Mucosa of rectum (tissue), 2 donors: ENCODE results near the gene RUNX2.

ENCODE experiments used
- H3K27ac ChIP-seq, 2 donors: one replicate each; pipeline ENCODE4 v1.7.0; 2013; ENCODE audit warnings: inconsistent platforms in 2 of 2, low read depth in 2 of 2, low read length in 2 of 2
- H3K27me3 ChIP-seq, 2 donors: one replicate each; pipeline ENCODE4 v1.7.0; 2013; ENCODE audit warnings: low read length in 2 of 2; ENCODE audit not compliant: control insufficient read depth in 2 of 2, insufficient read depth in 2 of 2
- H3K36me3 ChIP-seq, 2 donors: one replicate each; pipeline ENCODE4 v1.7.0; 2013; ENCODE audit warnings: low read length in 2 of 2; ENCODE audit not compliant: control insufficient read depth in 2 of 2, insufficient read depth in 2 of 2
- H3K4me1 ChIP-seq, 2 donors: one replicate each; pipeline ENCODE4 v1.7.0; 2013; ENCODE audit warnings: low read length in 2 of 2, mild to moderate bottlenecking in 1 of 2; ENCODE audit not compliant: control insufficient read depth in 2 of 2, insufficient read depth in 2 of 2
- H3K4me3 ChIP-seq, 2 donors: one replicate each; pipeline ENCODE4 v1.7.0; 2013; ENCODE audit warnings: low read length in 2 of 2
- H3K9ac ChIP-seq, 2 donors: one replicate each; pipeline ENCODE4 v1.7.0; 2013; ENCODE audit warnings: low read length in 2 of 2, low read depth in 1 of 2, mild to moderate bottlenecking in 1 of 2
- H3K9me3 ChIP-seq, 2 donors: one replicate each; pipeline ENCODE4 v1.7.0; 2013; ENCODE audit warnings: low read length in 2 of 2; ENCODE audit not compliant: control insufficient read depth in 2 of 2
- donor health status: healthy.
- donor health status: Normal muscosa, but diverticular disease.

RUNX2 gene

GRCh38 chr6:45376310-45377042, 48.3 kb downstream of the RUNX2 start:
- Histone ChIP-seq H3K9ac (peak overlapping the region; percentile 77 to 90), H3K27ac (peak overlapping the region; percentile 97), H3K9me3 (no peaks in the 10 kb centered on the region), H3K36me3 (no peaks in the 10 kb centered on the region), H3K27me3 (no peaks in the 10 kb centered on the region), H3K4me1 (no peaks in the 10 kb centered on the region), H3K4me3 (peak overlapping the region; percentile 72 to 88)

- Histone ChIP-seq H3K4me1 (no peaks in the 10 kb centered on the region), H3K9me3 (no peaks in the 10 kb centered on the region), H3K4me3 (peak overlapping the region; percentile 72 to 88), H3K27me3 (no peaks in the 10 kb centered on the region), H3K36me3 (no peaks in the 10 kb centered on the region), H3K27ac (peak overlapping the region; percentile 97), H3K9ac (peak overlapping the region; percentile 77 to 90)
Observed at GRCh38 chr6:45377043-45377553, 49.0 kb downstream of the RUNX2 start.

- H3K27ac ChIP-seq = peak within 1 kb of the TSS; percentile 97
- H3K27me3 ChIP-seq = no peaks in the 10 kb centered on the region
- no peaks in the 10 kb centered on the region for H3K36me3 ChIP-seq
- H3K9ac ChIP-seq = peak within 1 kb of the TSS; percentile 77 to 90
- no peaks in the 10 kb centered on the region for H3K9me3 ChIP-seq
- no peaks in the 10 kb centered on the region for H3K4me1 ChIP-seq
- peak within 1 kb of the TSS; percentile 72 to 88 for H3K4me3 ChIP-seq
Observed at GRCh38 chr6:45377554-45378333, 49.6 kb downstream of the RUNX2 start, which contains the start of gene SUPT3H. Gene SUPT3H (minus strand): TSS chr6:45377934.

- H3K36me3 ChIP-seq = no peaks in the 10 kb centered on the region
- H3K27ac ChIP-seq = peak overlapping the region; percentile 97
- no peaks in the 10 kb centered on the region for H3K27me3 ChIP-seq
- peak overlapping the region; percentile 77 to 90 for H3K9ac ChIP-seq
- no peaks in the 10 kb centered on the region for H3K9me3 ChIP-seq
- peak overlapping the region; percentile 72 to 88 for H3K4me3 ChIP-seq
- H3K4me1 ChIP-seq = no peaks in the 10 kb centered on the region
Observed at GRCh38 chr6:45378334-45378926, 50.3 kb downstream of the RUNX2 start.

- Histone ChIP-seq H3K4me3 (no peak overlapping the region), H3K9me3 (no peaks in the 10 kb centered on the region), H3K36me3 (no peaks in the 10 kb centered on the region), H3K4me1 (no peaks in the 10 kb centered on the region), H3K27me3 (no peaks in the 10 kb centered on the region), H3K9ac (no peak overlapping the region), H3K27ac (no peak overlapping the region)
Observed at GRCh38 chr6:45382391-45382790, 54.3 kb downstream of the RUNX2 start.

- Histone ChIP-seq H3K27me3 (no peaks in the 10 kb centered on the region), H3K9me3 (no peaks in the 10 kb centered on the region), H3K36me3 (no peaks in the 10 kb centered on the region), H3K27ac (no peak overlapping the region), H3K4me1 (no peaks in the 10 kb centered on the region), H3K9ac (no peak overlapping the region), H3K4me3 (no peak overlapping the region)
Observed at GRCh38 chr6:45386501-45386900, 58.4 kb downstream of the RUNX2 start.

GRCh38 chr6:45387236-45387635, 59.1 kb downstream of the RUNX2 start:
- Histone ChIP-seq H3K4me3 (no peak overlapping the region), H3K4me1 (no peaks in the 10 kb centered on the region), H3K27me3 (no peaks in the 10 kb centered on the region), H3K9me3 (no peaks in the 10 kb centered on the region), H3K9ac (no peak overlapping the region), H3K36me3 (no peaks in the 10 kb centered on the region), H3K27ac (no peak overlapping the region)

GRCh38 chr6:45388328-45388727, 60.2 kb downstream of the RUNX2 start:
- H3K36me3 ChIP-seq = no peaks in the 10 kb centered on the region
- no peak overlapping the region for H3K4me3 ChIP-seq
- H3K9me3 ChIP-seq = no peaks in the 10 kb centered on the region
- H3K4me1 ChIP-seq = no peaks in the 10 kb centered on the region
- no peak overlapping the region for H3K27ac ChIP-seq
- no peak overlapping the region for H3K9ac ChIP-seq
- no peaks in the 10 kb centered on the region for H3K27me3 ChIP-seq

- no peaks in the 10 kb centered on the region for H3K36me3 ChIP-seq
- peaks cover 0 to 3% of the 10 kb centered on the region in 2 donors for H3K27me3 ChIP-seq
- no peaks in the 10 kb centered on the region for H3K9me3 ChIP-seq
- H3K4me1 ChIP-seq = no peaks in the 10 kb centered on the region
- H3K9ac ChIP-seq = no peak overlapping the region
- H3K4me3 ChIP-seq = no peak overlapping the region
- H3K27ac ChIP-seq = no peak overlapping the region
Observed at GRCh38 chr6:45394586-45395095, 66.5 kb downstream of the RUNX2 start.
